ENCODE measurements around the gene EPB42. TPM values are rescaled to one million over a fixed set of nuclear protein-coding genes. Genes with fewer than 3 reads are reported as not detected.
A peak's percentile ranks its signal among the peaks of the same experiment; 100 is the strongest.

EPB42 gene
- total and polyA plus RNA-seq, 11 donors: 0.08 to 1.7 (median 0.33) TPM; not detected in 7

DNA sequence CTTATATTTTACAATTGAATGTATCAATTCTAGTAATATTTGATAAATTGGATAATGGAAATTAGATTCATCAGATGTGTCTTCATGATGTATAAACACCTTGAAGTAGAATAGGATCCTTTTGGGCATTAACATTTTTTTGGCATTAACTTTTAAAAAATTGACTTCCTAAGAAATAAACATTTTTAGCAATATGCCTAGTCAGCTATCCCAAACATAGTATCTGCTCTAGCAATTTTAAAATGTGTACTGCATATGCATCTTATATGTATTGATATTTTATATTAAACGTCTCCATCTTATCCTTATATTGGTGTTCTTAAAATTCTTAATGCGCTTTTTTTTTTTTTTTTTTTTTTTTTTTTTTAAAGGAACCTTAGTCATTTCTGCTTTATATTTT, 27.1 kb downstream of the EPB42 start:
- Histone ChIP-seq H3K27ac (no peak overlapping the region), H3K36me3 (peaks cover 0 to 95% (median 87%) of the 10 kb centered on the region in 9 donors), H3K9me3 (peaks cover 0 to 8% (median 0%) of the 10 kb centered on the region in 12 donors), H3K4me1 (peaks cover 0 to 45% (median 18%) of the 10 kb centered on the region in 12 donors), H3K27me3 (no peaks in the 10 kb centered on the region), H3K4me3 (no peak overlapping the region)
- 90 to 91% (median 90%) methylated on average over 2 of the region's 2 CpGs for WGBS, 4 donors
- intact Hi-C loops (cut with DNase I): loop anchor here in 1 of 10 donors (5.0 kb wide), 1 partner anchor 51 kb away; no protein-coding TSS in a partner anchor
- ATAC-seq (no peak), DNase-seq (no peak)
- TF ChIP-seq, protein P1, sequence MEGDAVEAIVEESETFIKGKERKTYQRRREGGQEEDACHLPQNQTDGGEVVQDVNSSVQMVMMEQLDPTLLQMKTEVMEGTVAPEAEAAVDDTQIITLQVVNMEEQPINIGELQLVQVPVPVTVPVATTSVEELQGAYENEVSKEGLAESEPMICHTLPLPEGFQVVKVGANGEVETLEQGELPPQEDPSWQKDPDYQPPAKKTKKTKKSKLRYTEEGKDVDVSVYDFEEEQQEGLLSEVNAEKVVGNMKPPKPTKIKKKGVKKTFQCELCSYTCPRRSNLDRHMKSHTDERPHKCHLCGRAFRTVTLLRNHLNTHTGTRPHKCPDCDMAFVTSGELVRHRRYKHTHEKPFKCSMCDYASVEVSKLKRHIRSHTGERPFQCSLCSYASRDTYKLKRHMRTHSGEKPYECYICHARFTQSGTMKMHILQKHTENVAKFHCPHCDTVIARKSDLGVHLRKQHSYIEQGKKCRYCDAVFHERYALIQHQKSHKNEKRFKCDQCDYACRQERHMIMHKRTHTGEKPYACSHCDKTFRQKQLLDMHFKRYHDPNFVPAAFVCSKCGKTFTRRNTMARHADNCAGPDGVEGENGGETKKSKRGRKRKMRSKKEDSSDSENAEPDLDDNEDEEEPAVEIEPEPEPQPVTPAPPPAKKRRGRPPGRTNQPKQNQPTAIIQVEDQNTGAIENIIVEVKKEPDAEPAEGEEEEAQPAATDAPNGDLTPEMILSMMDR (IDR thresholded peaks at IDR 0.05): no peak
- TF ChIP-seq POLR2A (IDR thresholded peaks at IDR 0.05): no peak

DNA sequence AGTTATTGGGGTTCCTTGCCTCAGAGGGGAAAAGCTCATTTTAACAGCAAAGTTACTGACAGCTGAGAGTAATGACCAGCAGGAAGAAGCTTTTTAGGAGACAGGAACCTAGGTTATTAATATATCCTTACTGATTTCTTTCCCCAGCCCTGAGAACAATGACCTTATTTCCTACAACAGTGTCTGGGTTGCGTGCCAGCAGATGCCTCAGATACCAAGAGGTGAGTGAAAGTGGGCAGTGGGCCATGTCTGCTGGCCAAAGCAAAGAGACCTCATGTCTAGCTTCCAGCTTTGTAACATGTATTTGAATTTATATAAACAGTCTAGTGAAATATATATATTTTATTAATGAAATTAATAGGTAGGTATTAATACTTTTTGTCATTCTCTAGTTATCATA, 30.6 kb downstream of the EPB42 start:
- WGBS, 4 donors: 24 to 43% (median 36%) methylated on average over 1 of the region's 1 CpG
- Histone ChIP-seq H3K4me3 (no peak overlapping the region), H3K4me1 (peaks cover 0 to 67% (median 43%) of the 10 kb centered on the region in 12 donors), H3K27ac (peak overlapping the region; percentile 13 to 83 (median 67)), H3K9me3 (no peaks in the 10 kb centered on the region), H3K27me3 (no peaks in the 10 kb centered on the region), H3K36me3 (peaks cover 0 to 74% (median 61%) of the 10 kb centered on the region in 9 donors)
- peak; percentile 76 to 91 (median 82) for DNase-seq
- ATAC-seq: peak; percentile 53 to 69 (median 65)
- TF ChIP-seq POLR2A (IDR thresholded peaks at IDR 0.05): no peak
- TF ChIP-seq, protein P1 (IDR thresholded peaks at IDR 0.05): no peak
- intact Hi-C loops (cut with DNase I): loop anchor here in 1 of 10 donors (5.0 kb wide), 1 partner anchor 48 kb away; no protein-coding TSS in a partner anchor

DNA sequence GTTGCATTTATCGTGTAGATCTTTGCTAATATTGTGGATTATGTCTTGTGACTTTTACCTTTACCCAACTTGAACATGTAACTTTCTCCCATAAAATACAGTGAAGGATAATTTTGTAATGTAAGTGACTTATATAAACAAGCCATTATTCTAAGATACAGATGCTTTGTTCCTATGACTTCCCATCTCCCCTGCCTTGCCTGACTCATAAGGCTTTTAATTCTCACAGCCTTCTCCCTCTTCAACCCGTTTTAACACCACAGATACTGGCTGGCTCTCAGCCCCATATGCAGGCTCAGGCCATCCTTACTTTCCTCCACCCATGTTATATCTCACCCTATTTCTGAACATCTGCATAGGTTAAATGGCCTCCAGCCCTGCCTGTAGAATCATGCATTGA, 31.5 kb downstream of the EPB42 start:
- no peak for TF ChIP-seq POLR2A (IDR thresholded peaks at IDR 0.05)
- TF ChIP-seq, protein P1 (IDR thresholded peaks at IDR 0.05): no peak
- H3K36me3 ChIP-seq: peaks cover 0 to 65% (median 52%) of the 10 kb centered on the region in 9 donors
- 53 to 72% (median 67%) methylated on average over 2 of the region's 2 CpGs for WGBS, 4 donors
- peak overlapping the region in 9 of 12 donors; percentile 56 to 83 (median 72) for H3K27ac ChIP-seq
- peaks cover 0 to 63% (median 42%) of the 10 kb centered on the region in 12 donors for H3K4me1 ChIP-seq
- intact Hi-C loops (cut with DNase I): loop anchor here in 3 of 10 donors (2.0 to 5.0 kb wide), 3 partner anchors 16 to 98 kb away; no protein-coding TSS in a partner anchor
- H3K9me3 ChIP-seq: no peaks in the 10 kb centered on the region
- no peak for DNase-seq
- no peak for ATAC-seq
- H3K4me3 ChIP-seq: no peak overlapping the region
- no peaks in the 10 kb centered on the region for H3K27me3 ChIP-seq

DNA sequence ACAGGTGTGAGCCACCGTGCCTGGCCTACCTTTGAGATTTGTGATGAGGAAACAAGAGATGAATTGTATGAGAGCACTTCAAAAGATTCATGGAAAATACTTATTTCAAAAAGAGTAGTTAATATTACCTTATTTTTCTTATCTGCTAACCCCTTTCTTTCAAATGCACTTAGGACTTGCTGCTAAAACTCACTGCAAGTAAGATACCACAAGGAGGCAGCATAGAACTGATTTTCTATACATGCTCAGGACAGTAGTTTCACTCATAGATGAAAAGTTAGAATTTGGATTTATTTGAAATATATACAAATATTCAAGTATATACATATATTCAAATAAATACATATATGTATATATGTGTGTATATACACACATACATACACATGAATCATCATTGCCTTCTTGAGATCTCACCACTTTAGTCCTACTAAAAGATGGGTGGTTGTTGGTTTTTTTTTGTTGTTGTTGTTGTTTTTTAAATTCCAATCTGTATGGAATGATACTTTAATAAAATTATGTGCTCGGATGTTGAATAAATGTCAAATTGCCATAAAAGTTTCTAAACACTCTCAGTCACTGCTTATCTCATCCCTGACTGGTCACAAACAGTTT, 33.2 kb downstream of the EPB42 start:
- Histone ChIP-seq H3K9me3 (no peaks in the 10 kb centered on the region), H3K27me3 (no peaks in the 10 kb centered on the region), H3K4me1 (peaks cover 0 to 53% (median 41%) of the 10 kb centered on the region in 12 donors), H3K27ac (no peak overlapping the region), H3K36me3 (peaks cover 0 to 51% (median 36%) of the 10 kb centered on the region in 9 donors), H3K4me3 (peak overlapping the region in 1 of 12 donors; percentile 93)
- WGBS, 4 donors: 55 to 71% (median 67%) methylated on average over 2 of the region's 2 CpGs
- DNase-seq (no peak), ATAC-seq (no peak)
- intact Hi-C loops (cut with DNase I): loop anchor here in 4 of 10 donors (1.0 to 5.0 kb wide), 4 partner anchors 17 to 100 kb away; no protein-coding TSS in a partner anchor
- no peak for TF ChIP-seq POLR2A (IDR thresholded peaks at IDR 0.05)
- TF ChIP-seq, protein P1 (IDR thresholded peaks at IDR 0.05): peak; percentile 44 to 77 (median 64)

Data from heart left ventricle (tissue), 16 donors.